HepG2 (cell line): ENCODE results near the gene LRP2. TPM values are rescaled to one million over a fixed set of nuclear protein-coding genes. Genes with fewer than 3 reads are reported as not detected.

Source experiments
- ATAC-seq: fragments of 200-7000 bp; cut with Tn5 transposase; 3 replicates; pipeline ENCODE4 v1.9.1; 2020; ENCODE audit warnings: mild to moderate bottlenecking, moderate library complexity
- BruUV-seq: library from RNA; stranded (reverse); fragments of 400-500 nt; replicated peaks from 2 replicates; lab custom pipeline; 2021; lab: Mats Ljungman, UMichigan
- CTCF ChIA-PET: fragments of 300-600 bp; formaldehyde crosslinking; extraction: SDS; loops from one replicate; lab custom pipeline; 2021; ENCODE audit warnings: low total read pairs, inconsistent platforms, low intra/inter-chr PET ratio; lab: Yijun Ruan, JAX
- POLR2A ChIA-PET: fragments of 350-600 bp; sonication (Branson Sonifier 250); formaldehyde crosslinking; loops from one replicate; lab custom pipeline; 2020; ENCODE audit warnings: antibody characterized with exemption, inconsistent platforms; lab: Yijun Ruan, JAX
- DNase-seq: peaks from one replicate; pipeline ENCODE4 v3.0.0-alpha.2; 2015; ENCODE audit warnings: low spot score
- FAIRE-seq: peaks from 3 replicates; lab custom pipeline; 2011; peaks lifted over from hg19 to GRCh38; lab: Jason Lieb, UNC
- H2AFZ ChIP-seq: one replicate; pipeline ENCODE4 v1.6.1; 2011; ENCODE audit warnings: low read length, inconsistent platforms
- H3K27ac ChIP-seq: fragments of 300-600 bp; 3 replicates; pipeline ENCODE4 v1.8.0; 2011; ENCODE audit warnings: mixed run types, mild to moderate bottlenecking, mixed read lengths, low read length, inconsistent platforms; ENCODE audit not compliant: insufficient read depth; ENCODE audit errors: extremely low read length
- H3K27me3 ChIP-seq, 2 experiments: fragments of 200-600 bp in 1 of 2; 2 replicates in 1 of 2; 3 replicates in 1 of 2; pipeline versions ENCODE4 v1.6.0 to v1.8.0; 2011; ENCODE audit warnings: low read length in 2 of 2, mild to moderate bottlenecking in 2 of 2, moderate library complexity in 2 of 2, inconsistent platforms in 1 of 2; ENCODE audit not compliant: insufficient read depth in 2 of 2, control insufficient read depth in 1 of 2
- H3K36me3 ChIP-seq, 2 experiments: fragments of 200-600 bp in 1 of 2; replicated peaks in 1 of 2; 2 replicates in 1 of 2; 3 replicates in 1 of 2; pipeline versions ENCODE4 v1.5.1 to v1.8.0; 2011; ENCODE audit warnings: low read length in 2 of 2, inconsistent platforms in 1 of 2; ENCODE audit not compliant: insufficient read depth in 2 of 2, control insufficient read depth in 1 of 2
- H3K4me1 ChIP-seq: 2 replicates; pipeline ENCODE4 v1.5.1; 2012; ENCODE audit warnings: low read length, inconsistent platforms; ENCODE audit not compliant: insufficient read depth
- H3K4me2 ChIP-seq: 2 replicates; pipeline ENCODE4 v1.6.0; 2011; ENCODE audit warnings: low read depth, low read length, inconsistent platforms
- H3K4me3 ChIP-seq, 3 experiments: fragments of 200-600 bp in 1 of 3; sonication (generic), shearing (Covaris generic) in 1 of 3; replicated peaks in 1 of 3; 2 replicates each; pipeline ENCODE4 v1.5.1; 2011 to 2016; ENCODE audit warnings: low read length in 3 of 3, inconsistent platforms in 2 of 3, low read depth in 2 of 3, mild to moderate bottlenecking in 2 of 3, control low read depth in 1 of 3, mixed read lengths in 1 of 3; ENCODE audit not compliant: insufficient read depth in 1 of 3
- H3K79me2 ChIP-seq: one replicate; pipeline ENCODE4 v1.6.1; 2011; ENCODE audit warnings: low read length, inconsistent platforms; ENCODE audit not compliant: insufficient read depth
- H3K9ac ChIP-seq: 2 replicates; pipeline ENCODE4 v1.6.0; 2011; ENCODE audit warnings: mild to moderate bottlenecking, low read depth, low read length, inconsistent platforms; ENCODE audit not compliant: insufficient read depth
- H3K9me3 ChIP-seq: 2 replicates; pipeline ENCODE4 v1.5.1; 2012; ENCODE audit warnings: mild to moderate bottlenecking, low read length
- H4K20me1 ChIP-seq: 2 replicates; pipeline ENCODE4 v1.6.0; 2011; ENCODE audit warnings: inconsistent platforms, mild to moderate bottlenecking, low read length, moderate library complexity; ENCODE audit not compliant: insufficient read depth
- EP300 ChIP-seq, 3 experiments: sonication (generic) in 1 of 3; formaldehyde crosslinking in 1 of 3; IDR thresholded peaks; 2 replicates each; pipeline versions ENCODE4 v1.5.1 to v1.6.1; 2011 to 2020; ENCODE audit warnings: low read depth in 2 of 3, low read length in 2 of 3, borderline replicate concordance in 1 of 3, improper control_type of control experiment in 1 of 3, mild to moderate bottlenecking in 1 of 3, missing genetic modification reagents in 1 of 3, moderate library complexity in 1 of 3
- HOXA9 ChIP-seq: sonication (generic); formaldehyde crosslinking; IDR thresholded peaks from 2 replicates; pipeline ENCODE4 v1.8.1; 2022; ENCODE audit warnings: missing genetic modification reagents, mild to moderate bottlenecking, moderate library complexity, borderline replicate concordance
- ISX ChIP-seq: sonication (generic); formaldehyde crosslinking; conservative IDR thresholded peaks from 2 replicates; pipeline ENCODE4 v1.5.0; 2020; ENCODE audit warnings: missing genetic modification reagents
- MXD3 ChIP-seq: IDR thresholded peaks from 2 replicates; pipeline ENCODE4 v1.6.1; 2016; ENCODE audit warnings: mild to moderate bottlenecking, missing biosample characterization, missing genetic modification reagents
- NFIC ChIP-seq: IDR thresholded peaks from 2 replicates; pipeline ENCODE4 v1.6.1; 2012; ENCODE audit warnings: mild to moderate bottlenecking, low read length, inconsistent platforms
- PAF1 ChIP-seq: IDR thresholded peaks from 2 replicates; pipeline ENCODE4 v1.6.1; 2016; ENCODE audit warnings: missing genetic modification reagents, missing compliant biosample characterization
- RBAK ChIP-seq: sonication (generic); formaldehyde crosslinking; IDR thresholded peaks from 2 replicates; pipeline ENCODE4 v1.5.1; 2020; ENCODE audit warnings: mild to moderate bottlenecking, missing genetic modification reagents
- SUZ12 ChIP-seq: fragments of 150-350 bp; IDR thresholded peaks from 2 replicates; pipeline ENCODE4 v1.6.1; 2014; ENCODE audit warnings: low read depth, low read length
- TSC22D2 ChIP-seq: sonication (generic); formaldehyde crosslinking; IDR thresholded peaks from 2 replicates; pipeline ENCODE4 v1.5.1; 2020; ENCODE audit warnings: missing genetic modification reagents, mild to moderate bottlenecking, borderline replicate concordance
- ZNF589 ChIP-seq: sonication (generic); formaldehyde crosslinking; conservative IDR thresholded peaks from 2 replicates; pipeline ENCODE4 v1.8.0; 2022; ENCODE audit warnings: mild to moderate bottlenecking, moderate library complexity, missing genetic modification reagents
- ZNF841 ChIP-seq: sonication (generic); formaldehyde crosslinking; IDR thresholded peaks from 2 replicates; pipeline ENCODE4 v1.8.1; 2023; ENCODE audit warnings: missing genetic modification reagents, borderline replicate concordance
- WGBS: methylation state at CpG from one replicate; pipeline ENCODE4 v1.1.6; 2017; ENCODE audit warnings: low lambda C conversion rate; 5-methylcytosine and 5-hydroxymethylcytosine counted together
- in situ Hi-C: cut with HindIII; loops from 2 replicates; pipeline ENCODE4 v1.10.0; 2017; ENCODE audit warnings: low pct_unique_long_range_greater_than_20kb; ENCODE audit not compliant: extremely low pct_ligation_motif_present
- intact Hi-C: fragments of 100-400 bp; cut with micrococcal nuclease; formaldehyde crosslinking; loops from one replicate; pipeline ENCODE4 v1.10.0; 2022; ENCODE audit not compliant: unreplicated experiment
- polyA plus RNA-seq, 8 experiments: library from polyadenylated mRNA; depleted of rRNA in 3 of 8; stranded (reverse) in 7 of 8; unstranded in 1 of 8; fragments of >200 nt; fragmentation: Illumina TruSeq in 4 of 8; extraction: Trizol in 4 of 8; gene quantifications; 2 replicates each; pipeline versions ENCODE4 v1.2.1 to v1.2.3, GENCODE V29; 2011 to 2016; ENCODE audit warnings: low read depth in 4 of 8, missing spikeins in 1 of 8, mixed read lengths in 1 of 8; ENCODE audit not compliant: insufficient read depth in 1 of 8
- total RNA-seq, 5 experiments: library from RNA; depleted of rRNA; stranded (reverse); fragments of >200 nt; fragmentation: Illumina TruSeq; extraction: Trizol; gene quantifications; 2 replicates each; pipeline ENCODE4 v1.2.3, GENCODE V29; 2016; ENCODE audit warnings: low read depth in 1 of 5

The LRP2 gene
- total and polyA plus RNA-seq, 2 of the 13 experiments (the other 11 are each of a cell fraction or from before 2014, with no cell fraction given), result 0.03 to 0.15 TPM

DNA sequence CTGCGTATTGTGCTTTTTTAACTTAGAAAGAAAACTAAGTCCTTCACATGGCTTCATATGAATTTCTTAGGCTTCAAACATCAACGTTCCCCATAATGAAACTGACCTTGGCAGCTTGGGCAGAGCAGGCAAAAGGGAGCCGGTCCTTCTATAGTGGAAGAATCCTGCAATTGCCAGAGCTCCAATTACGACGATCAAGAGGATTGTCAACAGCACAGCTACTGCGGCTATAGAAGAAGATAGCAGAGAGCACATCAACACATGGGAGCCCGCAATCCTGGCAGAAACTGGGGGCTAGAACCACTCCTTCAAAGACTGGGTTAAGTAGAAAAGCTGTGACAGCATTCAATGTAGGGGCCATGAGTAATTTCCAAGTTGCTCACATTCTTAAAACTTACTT lies 223.2 kb downstream of the LRP2 start:
- no peak overlapping the region for H3K27ac ChIP-seq
- CTCF ChIA-PET, result no interaction called here
- intact Hi-C loops, result no loop called here
- ATAC-seq (no peak), FAIRE-seq (no peak), DNase-seq (no peak)
- H3K4me1 ChIP-seq, result no peaks in the 10 kb centered on the region
- H3K27me3 ChIP-seq, result peaks cover 1 to 15% of the 10 kb centered on the region in 2 experiments; a peak in 3 of 5 replicates
- no peak overlapping the region for H3K4me2 ChIP-seq
- no peaks in the 10 kb centered on the region for H3K36me3 ChIP-seq
- POLR2A ChIA-PET, result no interaction called here
- no peak overlapping the region for H2AFZ ChIP-seq
- no peaks in the 10 kb centered on the region for H4K20me1 ChIP-seq
- in situ Hi-C loops, result no loop called here
- TF ChIP-seq EP300 (IDR thresholded peaks at IDR 0.05; ENCODE audit: low read depth in 2 of 2, low read length in 2 of 2) (no peak), EP300 (CRISPR knock-in tag; IDR thresholded peaks at IDR 0.05; ENCODE audit: borderline replicate concordance) (no peak), NFIC (no peak), ZNF841 (CRISPR knock-in tag) (no peak), RBAK (CRISPR knock-in tag) (no peak), PAF1 (CRISPR knock-in tag) (no peak), ZNF589 (CRISPR knock-in tag) (no peak), MXD3 (CRISPR knock-in tag) (no peak), HOXA9 (CRISPR knock-in tag) (no peak), TSC22D2 (CRISPR knock-in tag) (no peak), ISX (no peak), SUZ12 (no peak)
- 17% methylated on average over 7 of the region's 7 CpGs for WGBS
- no peak overlapping the region for H3K9ac ChIP-seq
- no peak overlapping the region for H3K4me3 ChIP-seq
- no peaks in the 10 kb centered on the region for H3K79me2 ChIP-seq
- no peaks in the 10 kb centered on the region for H3K9me3 ChIP-seq
- no TSS peak for BruUV-seq
